Measurements from ENCODE around the gene CDH12.

- TF ChIP-seq CTCF (IDR thresholded peaks at IDR 0.05 in 8 of 11, conservative IDR thresholded peaks at IDR 0.05 in 3 of 11) (no peak), POLR2AphosphoS5 (IDR thresholded peaks at IDR 0.05) (no peak), POLR2A (IDR thresholded peaks at IDR 0.05) (no peak)
Observed at GRCh38 chr5:22242532-22242931, 610.6 kb downstream of the CDH12 start.
